HepG2 (cell line): ENCODE results near the gene ABCB6. TPM values are rescaled to one million over a fixed set of nuclear protein-coding genes. Genes with fewer than 3 reads are reported as not detected.

Source experiments
- ATF7-NPFF ChIP-seq: sonication (generic); formaldehyde crosslinking; IDR thresholded peaks from 2 replicates; pipeline ENCODE4 v1.8.1; 2023; ENCODE audit warnings: mild to moderate bottlenecking, low read depth, missing genetic modification reagents, moderate library complexity
- BORCS8-MEF2B ChIP-seq: sonication (generic); formaldehyde crosslinking; IDR thresholded peaks from 2 replicates; pipeline ENCODE4 v1.8.0; 2022; ENCODE audit warnings: mild to moderate bottlenecking, missing genetic modification reagents
- ELK4 ChIP-seq: sonication (generic); formaldehyde crosslinking; IDR thresholded peaks from 2 replicates; pipeline ENCODE4 v1.9.0; 2021; ENCODE audit warnings: missing genetic modification reagents, borderline replicate concordance
- FOXO4 ChIP-seq: sonication (generic); formaldehyde crosslinking; conservative IDR thresholded peaks from 2 replicates; pipeline ENCODE4 v1.8.1; 2023; ENCODE audit warnings: missing genetic modification reagents
- GATAD1 ChIP-seq: IDR thresholded peaks from 2 replicates; pipeline ENCODE4 v1.6.1; 2016; ENCODE audit warnings: missing genetic modification reagents, missing compliant biosample characterization
- GZF1 ChIP-seq: sonication (generic); formaldehyde crosslinking; IDR thresholded peaks from 2 replicates; pipeline ENCODE4 v1.5.1; 2020; ENCODE audit warnings: mild to moderate bottlenecking, missing genetic modification reagents
- MYPOP ChIP-seq: sonication (generic); formaldehyde crosslinking; IDR thresholded peaks from 2 replicates; pipeline ENCODE4 v1.8.1; 2023; ENCODE audit warnings: mild to moderate bottlenecking, moderate library complexity, missing genetic modification reagents
- PRDM15 ChIP-seq: sonication (generic); formaldehyde crosslinking; IDR thresholded peaks from 2 replicates; pipeline ENCODE4 v1.4.0; 2020; ENCODE audit warnings: missing genetic modification reagents
- RNF2 ChIP-seq: fragments of 450-650 bp; conservative IDR thresholded peaks from 2 replicates; pipeline ENCODE4 v1.6.1; 2016; ENCODE audit warnings: low read depth
- SMAD9 ChIP-seq: sonication (generic); formaldehyde crosslinking; IDR thresholded peaks from 2 replicates; pipeline ENCODE4 v1.5.1; 2020; ENCODE audit warnings: mild to moderate bottlenecking, missing genetic modification reagents
- THAP8 ChIP-seq: sonication (generic); formaldehyde crosslinking; IDR thresholded peaks from 2 replicates; pipeline ENCODE4 v1.5.1; 2020; ENCODE audit warnings: missing genetic modification reagents, mild to moderate bottlenecking, borderline replicate concordance
- XRCC5 ChIP-seq: fragments of 200-400 bp; formaldehyde crosslinking; optimal IDR thresholded peaks from 2 replicates; pipeline ENCODE3; 2017; ENCODE audit warnings: mild to moderate bottlenecking, low read length
- YEATS4 ChIP-seq: sonication (generic); formaldehyde crosslinking; IDR thresholded peaks from 2 replicates; pipeline ENCODE4 v1.4.0; 2020; ENCODE audit warnings: missing genetic modification reagents, borderline replicate concordance
- ZNF251 ChIP-seq: sonication (generic); formaldehyde crosslinking; IDR thresholded peaks from 2 replicates; pipeline ENCODE4 v1.9.0; 2021; ENCODE audit warnings: mild to moderate bottlenecking, missing genetic modification reagents
- ZNF337 ChIP-seq: sonication (generic); formaldehyde crosslinking; IDR thresholded peaks from 2 replicates; pipeline ENCODE4 v1.5.1; 2020; ENCODE audit warnings: missing genetic modification reagents, low read depth, mild to moderate bottlenecking, borderline replicate concordance
- ZNF367 ChIP-seq: sonication (generic); formaldehyde crosslinking; IDR thresholded peaks from 2 replicates; pipeline ENCODE4 v1.4.0; 2020; ENCODE audit warnings: missing genetic modification reagents, borderline replicate concordance
- ZNF451 ChIP-seq: sonication (generic); formaldehyde crosslinking; IDR thresholded peaks from 2 replicates; pipeline ENCODE4 v1.5.0; 2020; ENCODE audit warnings: mild to moderate bottlenecking, missing genetic modification reagents
- ZNF644 ChIP-seq: IDR thresholded peaks from 2 replicates; pipeline ENCODE4 v1.6.1; 2016; ENCODE audit warnings: low read depth
- ZNF7 ChIP-seq: IDR thresholded peaks from 2 replicates; pipeline ENCODE4 v1.6.1; 2016; ENCODE audit warnings: missing biosample characterization, missing genetic modification reagents
- ZNF773 ChIP-seq: sonication (generic); formaldehyde crosslinking; IDR thresholded peaks from 2 replicates; pipeline ENCODE4 v1.4.0; 2020; ENCODE audit warnings: missing genetic modification reagents, borderline replicate concordance
- ZNF777 ChIP-seq: sonication (generic); formaldehyde crosslinking; IDR thresholded peaks from 2 replicates; pipeline ENCODE4 v1.4.0; 2020; ENCODE audit warnings: missing genetic modification reagents
- ZNF878 ChIP-seq: sonication (generic); formaldehyde crosslinking; IDR thresholded peaks from 2 replicates; pipeline ENCODE4 v1.8.1; 2023; ENCODE audit warnings: mild to moderate bottlenecking, missing genetic modification reagents, moderate library complexity
- polyA plus RNA-seq, 8 experiments: library from polyadenylated mRNA; depleted of rRNA in 3 of 8; stranded (reverse) in 7 of 8; unstranded in 1 of 8; fragments of >200 nt; fragmentation: Illumina TruSeq in 4 of 8; extraction: Trizol in 4 of 8; gene quantifications; 2 replicates each; pipeline versions ENCODE4 v1.2.1 to v1.2.3, GENCODE V29; 2011 to 2016; ENCODE audit warnings: low read depth in 4 of 8, missing spikeins in 1 of 8, mixed read lengths in 1 of 8; ENCODE audit not compliant: insufficient read depth in 1 of 8
- total RNA-seq, 5 experiments: library from RNA; depleted of rRNA; stranded (reverse); fragments of >200 nt; fragmentation: Illumina TruSeq; extraction: Trizol; gene quantifications; 2 replicates each; pipeline ENCODE4 v1.2.3, GENCODE V29; 2016; ENCODE audit warnings: low read depth in 1 of 5

The ABCB6 gene
- total and polyA plus RNA-seq, 2 of the 13 experiments (the other 11 are each of a cell fraction or from before 2014, with no cell fraction given), result 91.1 to 137 TPM

GRCh38 chr2:219245148-219245898 is 26.6 kb upstream of the ABCB6 start, which contains the start of the genes GLB1L and STK16 (continued):
- TF ChIP-seq FOXO4 (CRISPR knock-in tag) (no peak), GZF1 (CRISPR knock-in tag) (peak; percentile 87), GATAD1 (CRISPR knock-in tag) (peak; percentile 99), ZNF7 (CRISPR knock-in tag) (no peak; the same call in 1 of the 2 replicates), SMAD9 (CRISPR knock-in tag) (0 out of 2 replicates have a peak, but pooled peaks have one; percentile 63), THAP8 (CRISPR knock-in tag) (peak; percentile 95; the same call in 1 of the 2 replicates), ATF7-NPFF (CRISPR knock-in tag) (peak; percentile 91), ZNF878 (CRISPR knock-in tag) (no peak), ZNF773 (CRISPR knock-in tag) (peak; percentile 85; the same call in 1 of the 2 replicates), MYPOP (no peak), RNF2 (no peak; the same call in 1 of the 2 replicates), YEATS4 (CRISPR knock-in tag) (peak; percentile 95), XRCC5 (peak; percentile 81), ZNF337 (CRISPR knock-in tag) (peak; percentile 98), ZNF777 (CRISPR knock-in tag) (no peak), PRDM15 (CRISPR knock-in tag) (peak; percentile 71; the same call in 1 of the 2 replicates), BORCS8-MEF2B (CRISPR knock-in tag) (peak; percentile 97), ZNF644 (CRISPR knock-in tag) (no peak), ELK4 (CRISPR knock-in tag) (peak; percentile 43; the same call in 1 of the 2 replicates), ZNF451 (peak; percentile 95), ZNF367 (CRISPR knock-in tag) (peak; percentile 60; the same call in 1 of the 2 replicates), ZNF251 (CRISPR knock-in tag) (no peak)
